Stimulated activated CD8-positive, alpha-beta memory T cell treated with anti-CD3 and anti-CD28 coated beads, Interleukin-12 subunit alpha, Interleukin-12 subunit beta, amount 100 ng/mL, for 4 hours (primary cell): ENCODE results near the gene PLEKHO2.
"Not testable (repeated sequence)": the region's sequence is repeated elsewhere in the genome, so short reads cannot be mapped to it uniquely, and the experiment has no call there.

Experiments
- DNase-seq: peaks from one replicate; pipeline ENCODE4 v3.0.0-alpha.2; 2020; ENCODE audit warnings: low read depth

The PLEKHO2 gene, protein sequence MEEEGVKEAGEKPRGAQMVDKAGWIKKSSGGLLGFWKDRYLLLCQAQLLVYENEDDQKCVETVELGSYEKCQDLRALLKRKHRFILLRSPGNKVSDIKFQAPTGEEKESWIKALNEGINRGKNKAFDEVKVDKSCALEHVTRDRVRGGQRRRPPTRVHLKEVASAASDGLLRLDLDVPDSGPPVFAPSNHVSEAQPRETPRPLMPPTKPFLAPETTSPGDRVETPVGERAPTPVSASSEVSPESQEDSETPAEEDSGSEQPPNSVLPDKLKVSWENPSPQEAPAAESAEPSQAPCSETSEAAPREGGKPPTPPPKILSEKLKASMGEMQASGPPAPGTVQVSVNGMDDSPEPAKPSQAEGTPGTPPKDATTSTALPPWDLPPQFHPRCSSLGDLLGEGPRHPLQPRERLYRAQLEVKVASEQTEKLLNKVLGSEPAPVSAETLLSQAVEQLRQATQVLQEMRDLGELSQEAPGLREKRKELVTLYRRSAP

DNA sequence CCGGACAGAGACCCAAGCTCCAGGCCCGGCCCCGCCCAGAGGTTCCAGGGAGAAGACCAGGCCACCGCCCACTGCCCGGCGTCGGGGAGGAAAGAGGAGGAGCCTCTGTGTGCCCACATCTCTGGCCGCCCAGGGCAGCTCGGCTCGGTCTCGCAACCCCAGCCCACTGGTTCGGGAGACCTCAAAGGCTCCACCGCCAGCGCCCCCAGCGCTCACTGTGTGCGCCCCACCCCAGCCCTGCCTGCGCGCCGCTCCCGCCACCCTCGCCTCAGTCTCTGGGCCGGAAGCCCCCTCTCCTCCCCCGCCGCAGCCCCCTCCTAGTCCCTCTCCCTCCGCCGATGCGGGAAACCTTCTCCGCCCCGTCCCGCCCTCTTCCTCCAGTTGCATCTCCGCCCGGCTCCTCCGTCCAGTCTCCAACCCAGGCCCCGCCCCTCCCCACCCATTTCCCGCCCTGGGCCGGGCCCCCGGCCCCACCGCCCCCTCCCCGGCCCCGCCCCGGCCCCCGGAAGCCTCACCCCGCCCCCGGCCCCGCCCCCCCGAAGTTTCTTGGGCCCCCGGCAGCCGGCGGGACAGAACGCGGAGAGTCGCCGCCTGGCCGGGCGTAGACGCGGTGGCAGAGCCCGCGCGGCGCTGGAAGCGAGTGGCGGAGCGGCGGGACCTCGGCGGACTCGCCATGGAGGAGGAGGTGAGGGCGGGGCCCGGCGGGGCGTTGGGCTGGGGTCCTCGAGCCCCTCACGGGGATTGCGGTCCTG is at the start of gene PLEKHO2:
TSS of gene PLEKHO2 (plus strand) at position 572 of the 752 bp plus-strand sequence. CDS start at position 674, 102 bp downstream.
- peak; percentile 75 for DNase-seq

DNA sequence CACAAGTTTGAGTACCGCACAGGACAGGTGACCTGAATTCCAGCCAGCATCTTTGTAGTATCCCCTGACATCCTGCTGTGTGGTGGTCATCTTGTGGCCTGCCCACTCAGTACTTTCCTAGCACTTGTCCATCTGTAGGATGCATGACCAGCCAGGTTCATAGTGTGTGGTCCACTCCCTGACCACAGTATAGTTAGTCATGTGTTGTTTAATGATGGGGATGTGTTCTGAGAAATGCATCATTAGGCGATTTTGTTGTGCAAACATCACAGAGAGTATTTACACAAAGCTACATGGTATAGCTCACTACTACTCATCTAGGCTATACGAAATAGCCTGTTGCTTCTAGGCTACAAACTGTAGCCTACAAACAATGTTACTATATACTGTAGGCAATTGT is 49.4 kb upstream of the PLEKHO2 start:
- no peak for DNase-seq

DNA sequence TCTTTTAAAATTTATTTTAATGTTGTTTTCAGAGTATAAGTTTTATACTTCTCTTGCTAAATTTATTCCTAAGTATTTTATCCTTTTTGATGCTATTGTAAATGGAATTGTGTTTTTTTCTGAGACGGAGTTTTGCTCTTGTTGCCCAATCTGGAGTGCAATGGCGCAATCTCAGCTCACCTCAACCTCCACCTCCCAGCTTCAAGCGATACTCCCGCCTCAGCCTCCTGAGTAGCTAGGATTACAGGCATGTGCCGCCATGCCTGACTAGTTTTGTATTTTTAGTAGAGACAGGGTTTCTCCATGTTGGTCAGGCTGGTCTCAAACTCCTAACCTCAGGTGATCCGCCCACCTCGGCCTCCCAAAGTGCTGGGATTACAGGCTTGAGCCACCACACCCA is 46.4 kb upstream of the PLEKHO2 start:
- DNase-seq: not testable (repeated sequence)

DNA sequence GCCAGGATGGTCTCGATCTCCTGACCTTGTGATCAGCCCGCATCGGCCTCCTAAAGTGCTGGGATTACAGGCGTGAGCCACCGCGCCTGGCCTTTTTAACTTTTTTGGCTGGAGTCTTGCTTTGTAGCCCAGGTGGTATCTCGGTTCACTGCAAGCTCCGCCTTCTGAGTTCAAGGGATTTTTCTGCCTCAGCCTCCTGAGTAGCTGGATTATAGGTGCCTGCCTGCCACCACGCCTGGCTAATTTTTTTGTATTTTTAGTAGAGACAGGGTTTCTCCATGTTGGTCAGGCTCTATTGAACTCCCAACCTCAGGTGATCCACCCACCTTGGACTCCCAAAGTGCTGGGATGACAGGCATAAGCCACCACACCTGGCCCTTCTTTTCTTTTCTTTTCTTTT is 45.8 kb upstream of the PLEKHO2 start:
- not testable (repeated sequence) for DNase-seq

DNA sequence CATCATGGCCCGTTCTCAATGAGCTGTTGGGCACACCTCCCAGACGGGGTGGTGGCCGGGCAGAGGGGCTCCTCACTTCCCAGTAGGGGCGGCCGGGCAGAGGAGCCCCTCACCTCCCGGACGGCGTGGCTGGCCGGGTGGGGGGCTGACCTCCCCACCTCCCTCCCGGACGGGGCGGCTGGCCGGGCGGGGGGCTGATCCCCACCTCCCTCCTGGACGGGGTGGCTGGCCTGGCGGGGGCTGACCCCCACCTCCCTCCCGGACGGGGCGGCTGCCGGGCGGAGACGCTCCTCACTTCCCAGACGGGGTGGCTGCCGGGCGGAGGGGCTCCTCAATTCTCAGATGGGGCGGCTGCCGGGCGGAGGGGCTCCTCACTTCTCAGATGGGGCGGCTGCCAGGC is 42.8 kb upstream of the PLEKHO2 start:
- not testable (repeated sequence) for DNase-seq

DNA sequence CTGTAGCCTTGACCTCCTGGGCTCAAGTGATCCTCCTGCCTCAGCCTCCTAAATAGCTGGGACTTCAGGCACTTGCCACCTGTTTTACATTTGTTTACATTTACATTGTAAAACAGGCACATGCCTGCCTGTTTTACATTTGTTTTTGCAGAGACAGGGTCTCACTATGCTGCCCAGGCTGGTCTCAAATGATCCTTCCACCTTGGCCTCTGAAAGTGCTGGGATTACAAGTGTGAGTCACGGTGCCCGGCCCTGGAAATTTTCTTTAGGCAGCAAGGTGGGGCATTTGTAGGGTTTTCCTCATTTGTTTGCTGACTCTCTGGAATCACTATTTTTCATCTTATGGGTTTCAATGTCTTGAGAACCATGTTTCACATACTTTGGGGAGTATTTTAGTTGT is 41.2 kb upstream of the PLEKHO2 start:
- no peak for DNase-seq

DNA sequence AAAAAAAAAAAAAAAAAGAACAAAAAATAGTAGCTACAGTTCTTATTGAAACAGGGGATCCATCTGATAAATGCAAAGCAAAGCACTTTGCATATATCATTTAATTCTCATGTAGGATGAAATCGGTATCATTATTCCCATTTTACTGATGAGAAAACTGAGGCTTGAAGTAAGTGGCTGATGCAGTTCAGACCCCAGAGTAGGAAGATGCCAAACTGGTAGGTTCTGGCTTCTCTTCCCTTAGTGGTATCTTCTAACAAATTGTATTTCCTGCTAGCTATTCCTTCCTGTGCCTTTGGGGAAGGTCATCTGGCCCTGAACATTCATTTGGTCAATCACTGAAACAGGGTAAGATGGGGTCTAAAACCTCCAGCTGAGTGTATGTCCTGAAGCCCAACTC is 38.2 kb upstream of the PLEKHO2 start:
- DNase-seq: no peak

DNA sequence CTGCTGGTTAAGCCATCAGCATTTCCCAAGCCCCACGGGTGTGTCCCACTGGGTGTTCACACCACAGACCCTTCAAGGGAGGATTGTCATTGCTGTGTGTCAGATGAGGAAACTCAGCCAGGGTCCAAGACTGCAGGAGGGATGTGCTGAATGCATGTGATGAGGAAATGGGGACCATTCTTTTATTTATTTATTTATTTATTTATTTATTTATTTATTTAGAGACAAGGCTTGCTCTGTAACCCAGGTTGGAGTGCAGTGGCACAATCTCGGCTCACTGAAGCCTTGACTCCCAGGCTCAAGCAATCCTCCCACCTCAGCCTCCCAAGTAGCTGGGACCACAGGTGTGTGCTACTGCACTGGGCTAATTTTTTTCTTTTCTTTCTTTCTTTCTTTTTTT is 37.1 kb upstream of the PLEKHO2 start:
- no peak for DNase-seq

DNA sequence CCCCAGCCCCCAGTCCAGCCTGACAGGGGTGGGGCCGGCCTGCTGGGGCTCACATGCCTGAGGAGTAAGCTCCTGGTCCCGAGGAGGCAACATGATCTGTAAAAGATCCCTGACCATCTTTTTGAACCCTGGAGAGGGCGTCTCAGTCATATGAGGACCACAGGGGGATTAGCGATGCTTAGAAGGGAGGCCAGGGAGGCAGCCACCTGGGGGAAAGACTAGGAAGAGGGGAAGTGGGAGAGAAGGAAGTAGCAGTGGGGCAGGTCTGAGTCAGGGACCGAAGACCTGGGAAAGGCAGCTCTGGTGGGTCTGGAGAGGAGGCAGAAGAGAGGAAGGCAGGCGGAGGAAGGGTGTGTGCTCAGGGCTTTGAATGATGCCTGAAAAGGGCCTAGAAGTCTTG is 35.2 kb upstream of the PLEKHO2 start:
- no peak for DNase-seq

- no peak for DNase-seq
Measured at GRCh38 chr15:64807051-64807749, 34.5 kb upstream of the PLEKHO2 start.

GRCh38 chr15:64807751-64808222 is 33.9 kb upstream of the PLEKHO2 start:
- DNase-seq: no peak

- DNase-seq: no peak
Measured at GRCh38 chr15:64808785-64809453, 32.8 kb upstream of the PLEKHO2 start.

DNA sequence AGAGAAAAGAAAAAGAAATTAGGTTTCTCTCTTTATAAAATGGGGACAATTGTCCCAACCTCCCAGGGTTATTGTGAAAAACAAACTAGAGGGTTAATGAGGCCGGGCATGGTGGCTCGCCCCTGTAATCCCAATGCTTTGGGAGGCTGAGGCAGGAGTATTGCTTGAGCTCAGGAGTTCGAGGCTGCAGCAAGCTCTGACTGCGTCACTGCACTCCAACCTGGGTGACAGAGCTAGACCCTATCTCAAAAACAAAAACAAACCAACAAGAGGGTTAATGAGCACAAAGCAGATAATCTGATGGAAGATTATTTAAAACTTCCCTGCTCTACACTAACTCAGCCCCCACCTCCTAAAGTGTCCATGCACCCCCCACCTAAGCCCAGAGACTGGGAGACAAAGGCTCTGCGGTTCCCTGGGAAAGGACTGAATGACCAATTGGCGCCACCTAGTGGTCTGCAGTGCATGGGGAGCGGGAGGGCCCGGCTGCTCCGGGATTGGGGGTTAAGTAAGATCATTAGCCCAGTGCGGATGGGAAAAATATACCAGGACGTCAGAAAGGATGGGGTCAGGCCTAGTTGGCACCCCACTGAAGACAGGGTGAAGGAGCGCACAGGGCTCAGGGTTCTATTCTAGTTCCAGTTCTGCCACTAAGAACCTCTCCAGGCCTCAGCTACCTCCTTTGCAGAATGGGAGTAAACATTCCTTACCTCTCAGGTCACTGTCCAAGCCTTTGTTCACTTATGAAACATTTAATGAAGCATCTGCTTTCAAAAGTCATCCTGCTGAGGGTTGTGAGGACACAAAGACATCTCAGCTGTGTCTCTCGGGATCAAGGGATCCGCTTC is 31.8 kb upstream of the PLEKHO2 start:
- peak; percentile 15 for DNase-seq

DNA sequence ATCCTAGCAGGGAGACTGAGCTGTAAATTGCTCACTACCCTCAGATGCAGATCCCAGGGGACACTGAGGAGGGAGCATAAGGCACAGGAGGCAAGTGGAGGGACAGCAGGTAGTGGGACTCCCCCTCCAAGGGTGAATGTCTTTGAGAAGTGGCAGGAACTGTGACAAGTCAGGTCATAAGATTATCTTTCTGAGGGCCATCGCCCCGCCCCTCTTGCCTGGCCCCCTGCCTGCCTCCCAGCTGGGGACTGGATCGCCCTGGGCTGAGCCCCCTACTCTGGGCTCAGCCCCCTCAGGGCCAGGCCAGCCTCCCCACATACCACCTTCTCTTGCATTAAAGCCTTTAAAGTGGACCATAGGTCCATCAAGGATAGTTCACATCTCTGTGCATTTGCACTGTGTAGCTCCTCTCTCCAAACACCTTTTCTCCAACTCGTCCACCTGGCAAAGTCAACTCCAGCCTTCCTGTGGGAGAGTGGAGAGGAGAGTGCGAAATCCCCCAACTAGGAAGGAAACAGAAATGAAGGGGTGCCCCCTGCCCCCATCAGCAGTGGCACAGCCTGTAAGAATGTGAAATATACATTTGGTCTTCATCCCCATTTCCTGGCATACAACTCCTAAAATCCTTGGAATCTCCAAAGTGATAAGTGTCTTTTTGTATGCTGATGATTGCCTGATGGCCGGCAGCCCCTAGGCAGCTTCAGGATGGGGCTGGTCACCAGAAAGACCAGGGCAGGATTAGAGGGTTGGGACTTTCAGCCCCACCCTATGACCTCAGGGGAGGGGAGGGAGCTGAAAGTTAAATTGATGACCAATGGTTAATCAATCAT is 31.0 kb upstream of the PLEKHO2 start:
- no peak for DNase-seq

DNA sequence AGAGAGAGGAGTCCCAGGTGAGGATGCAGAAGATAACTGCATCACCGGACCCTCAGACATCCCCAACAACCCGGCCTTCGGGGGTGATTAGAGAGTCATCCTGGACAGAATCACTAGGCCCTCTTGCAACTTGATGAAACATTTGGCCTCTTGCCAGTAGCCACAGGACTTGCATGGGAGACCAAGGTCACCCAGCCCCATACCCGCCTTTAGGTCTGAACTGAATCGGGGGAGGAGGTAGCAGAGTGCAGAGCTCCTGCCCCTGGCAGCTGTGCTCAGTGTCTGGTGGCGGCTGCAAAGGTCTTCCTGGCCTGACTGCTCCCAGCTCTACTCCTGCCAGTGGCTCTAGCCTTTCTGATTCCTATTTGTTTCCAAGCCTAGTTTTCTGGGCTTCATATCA is 28.6 kb upstream of the PLEKHO2 start:
- no peak for DNase-seq

- not testable (repeated sequence) for DNase-seq
Measured at GRCh38 chr15:64814283-64814682, 27.4 kb upstream of the PLEKHO2 start.

- DNase-seq: not testable (repeated sequence)
Measured at GRCh38 chr15:64814965-64815364, 26.8 kb upstream of the PLEKHO2 start.

DNA sequence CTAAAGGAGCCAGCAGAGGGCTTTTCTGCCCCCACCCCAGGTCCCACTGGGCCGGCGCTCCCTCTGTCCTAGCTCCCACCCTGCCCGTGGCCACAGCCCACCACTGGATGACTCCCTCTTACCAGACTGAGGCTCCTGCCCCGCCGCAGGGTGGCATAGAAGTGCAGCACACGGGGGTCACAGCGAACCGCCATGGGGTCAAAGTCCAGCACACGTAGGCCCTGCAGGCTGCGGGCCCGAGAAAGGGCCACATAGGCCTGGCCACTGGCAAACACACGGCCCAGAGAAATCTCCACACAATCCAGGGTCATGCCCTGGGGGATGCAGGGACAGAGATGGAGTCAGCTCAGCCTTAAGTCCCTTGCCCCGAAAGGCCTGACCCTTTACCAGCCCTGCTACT is 25.3 kb upstream of the PLEKHO2 start:
- no peak for DNase-seq

DNA sequence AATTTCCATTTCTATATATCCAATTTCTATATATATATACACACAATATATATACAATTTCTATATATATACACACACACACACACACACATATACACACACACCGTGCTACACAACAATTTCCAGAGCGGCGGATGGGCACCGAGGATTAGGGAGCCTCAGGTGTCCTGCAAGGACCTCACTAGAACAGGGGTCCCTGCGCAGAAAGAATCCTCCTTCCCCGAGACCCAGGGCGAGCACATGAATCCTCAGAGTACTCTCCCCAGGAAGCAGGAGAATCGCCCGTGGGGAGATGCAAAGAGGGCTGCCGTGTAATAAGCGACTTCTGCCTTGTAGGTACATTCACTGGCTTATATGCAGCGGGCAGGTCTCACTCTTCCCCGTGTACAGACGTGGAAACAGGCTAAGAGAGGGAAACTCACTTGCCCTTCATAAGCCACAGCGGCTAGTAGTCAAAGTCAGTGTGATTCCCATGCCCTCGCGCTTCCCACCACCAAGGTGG is 16.7 kb upstream of the PLEKHO2 start:
- DNase-seq: no peak
